NCI-H1092 (cell line): ENCODE results near the gene TSPYL1.
"Not testable (repeated sequence)": the region's sequence is repeated elsewhere in the genome, so short reads cannot be mapped to it uniquely, and the experiment has no call there.

Experiments used
- DNase-seq: peaks from one replicate; lab custom pipeline; 2025; lab: John Stamatoyannopoulos, UW

The TSPYL1 gene

DNA sequence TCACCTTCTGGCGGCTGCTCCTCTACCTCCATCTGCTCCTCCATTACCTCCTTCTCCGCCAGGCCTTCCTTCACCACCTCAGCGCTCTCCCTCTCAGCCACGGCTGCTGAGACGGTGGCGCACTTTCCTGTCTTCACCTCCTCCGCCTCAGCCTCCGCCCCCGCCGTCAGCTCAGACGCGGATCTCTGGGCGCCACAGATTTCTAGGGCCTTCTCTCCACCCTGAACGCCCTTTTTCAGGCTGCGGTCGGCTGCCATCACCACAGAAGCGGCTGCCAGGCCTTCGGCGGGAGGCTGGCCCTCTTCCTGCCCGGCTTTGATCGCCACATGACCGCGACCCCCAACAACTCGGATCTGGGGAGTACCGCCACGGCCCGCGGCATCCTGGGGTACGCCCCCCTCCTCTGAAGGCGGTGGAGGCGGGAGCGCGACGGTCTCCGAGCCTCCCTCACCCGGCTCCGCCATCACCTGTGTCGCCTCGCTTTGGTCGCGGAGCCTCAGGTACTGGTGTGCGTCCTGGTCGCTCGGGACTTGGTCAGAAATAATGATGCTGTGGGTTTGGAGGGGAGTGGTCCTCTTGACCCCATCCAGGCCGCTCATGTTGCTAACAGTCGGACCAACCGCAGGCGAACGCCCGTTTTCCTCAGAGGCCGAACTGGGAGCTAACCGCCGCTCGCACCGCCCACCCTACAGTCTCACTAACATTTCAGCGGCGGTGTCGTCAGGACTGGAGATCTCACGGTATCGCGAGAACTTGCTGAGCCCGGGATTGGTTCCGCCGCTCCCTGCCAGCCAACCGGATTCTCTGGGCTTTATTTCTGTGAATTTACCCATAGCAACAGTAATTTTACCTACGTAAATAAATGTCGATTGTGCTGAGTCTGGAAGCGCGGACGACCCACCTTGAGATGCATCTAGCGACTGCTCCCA is at the start of gene TSPYL1:
TSS of gene TSPYL1 (minus strand) at position 699 of the 929 bp plus-strand sequence. CDS start at position 599, 100 bp downstream.
- peak; percentile 93 for DNase-seq

DNA sequence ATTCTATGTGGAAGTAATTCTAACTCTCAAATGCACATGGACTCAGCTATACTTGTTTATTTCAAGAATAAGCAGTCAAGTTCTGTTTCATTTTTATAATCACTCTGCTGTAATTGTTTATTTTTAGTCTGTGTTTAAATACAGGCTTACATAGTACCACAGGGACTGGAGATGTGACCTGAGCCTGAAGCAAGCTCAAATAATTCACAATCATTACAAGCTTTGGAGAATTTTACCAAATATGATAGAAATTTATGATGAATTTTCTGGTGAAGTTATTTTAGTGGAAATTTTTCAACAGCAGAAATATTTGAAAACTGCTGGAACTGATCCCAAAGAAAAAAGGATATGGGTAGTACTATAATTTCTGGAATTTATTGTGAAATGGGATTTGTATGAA is 49.4 kb upstream of the TSPYL1 start:
- no peak for DNase-seq

DNA sequence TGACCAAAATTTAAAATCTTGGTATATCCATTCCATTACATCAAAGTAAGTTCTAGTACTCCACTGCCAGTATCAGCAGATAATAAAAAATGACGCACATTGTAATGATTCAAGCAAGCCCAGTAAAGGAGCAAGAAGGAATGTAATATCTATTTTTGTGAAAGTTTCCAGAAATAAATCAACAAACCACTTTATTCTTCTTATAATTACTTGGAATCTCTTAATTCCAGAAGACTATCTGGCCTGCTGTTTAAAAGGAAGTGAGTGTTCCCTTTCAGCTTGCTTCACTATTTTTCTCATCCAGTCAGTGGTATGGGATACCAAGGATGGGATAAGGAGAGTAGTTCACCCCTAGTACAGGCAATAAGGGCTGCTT is 48.8 kb upstream of the TSPYL1 start:
- no peak for DNase-seq

DNA sequence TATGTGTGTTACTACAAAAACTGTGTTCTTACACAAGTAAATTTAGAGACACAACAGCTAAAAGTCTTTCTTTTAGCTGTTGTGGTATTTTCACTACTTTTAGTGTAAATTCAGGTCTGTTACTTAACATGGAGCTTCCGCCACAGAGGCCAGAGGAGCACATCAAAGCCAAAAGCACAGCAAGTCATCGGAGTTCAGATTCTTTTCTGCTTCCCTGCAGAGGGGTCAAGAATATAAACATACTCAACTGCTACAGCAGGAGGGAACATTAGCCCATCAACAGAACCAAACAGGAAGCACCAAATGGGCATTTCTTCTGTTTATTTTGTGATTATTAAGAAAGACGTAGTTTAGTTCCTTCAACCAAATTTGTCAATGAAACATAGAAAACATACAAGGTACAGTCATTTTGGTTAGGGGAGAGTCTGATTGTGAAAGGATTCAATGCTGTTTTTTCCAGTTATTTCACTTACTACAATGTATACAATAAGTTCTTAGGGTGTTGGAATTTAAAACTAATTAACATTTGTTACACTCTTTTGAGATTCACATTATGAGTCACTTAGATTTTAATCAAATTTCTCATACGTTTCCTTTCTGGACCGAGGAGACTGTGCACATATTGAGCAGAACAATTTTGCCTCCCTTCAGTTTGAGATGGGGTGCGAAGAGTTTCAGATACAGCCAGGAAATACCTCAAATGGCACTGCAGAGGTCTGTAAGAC is 48.2 kb upstream of the TSPYL1 start:
- no peak for DNase-seq

DNA sequence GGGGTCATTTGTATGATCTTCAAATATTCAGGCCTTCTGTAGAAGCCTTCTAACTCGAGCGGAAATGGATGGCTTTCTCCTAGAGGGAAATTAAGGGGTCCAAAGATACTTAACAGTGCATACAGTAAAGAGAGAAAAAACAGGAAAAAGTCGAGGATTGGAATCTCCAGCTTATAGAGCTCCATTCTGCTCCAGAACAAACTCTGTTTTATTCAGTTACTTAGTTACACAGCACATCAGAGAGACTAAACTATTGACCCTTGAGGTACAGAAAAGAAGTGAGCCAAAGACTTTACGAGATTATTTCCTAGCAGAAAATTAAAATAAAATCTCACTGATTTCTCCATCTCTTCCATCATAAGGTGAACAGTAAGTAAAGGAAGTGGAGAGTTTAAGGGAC is 47.3 kb upstream of the TSPYL1 start:
- no peak for DNase-seq

DNA sequence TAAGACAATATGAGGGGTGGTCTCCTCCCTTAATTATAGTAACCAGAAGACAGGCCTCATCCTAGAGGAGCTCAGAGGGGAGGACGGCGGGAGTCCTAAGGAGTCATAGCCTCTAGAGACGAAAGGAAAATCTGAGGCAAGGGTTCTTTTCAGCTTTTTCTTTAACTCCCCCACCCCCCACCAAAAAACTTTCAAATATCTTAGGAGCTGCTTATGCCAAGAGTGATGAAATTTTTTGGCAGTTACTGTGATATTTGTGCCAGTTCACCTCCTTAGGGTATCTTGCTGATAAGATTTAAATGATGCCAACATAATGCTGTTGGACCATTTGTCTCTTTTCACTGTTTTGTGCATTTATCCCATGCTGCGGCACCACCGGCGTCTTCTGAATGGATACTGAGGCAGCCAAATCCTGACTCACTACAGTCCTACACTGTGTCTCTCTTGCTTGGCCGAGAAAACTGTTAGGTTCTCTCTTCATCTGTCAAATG is 46.5 kb upstream of the TSPYL1 start:
- DNase-seq, result no peak

DNA sequence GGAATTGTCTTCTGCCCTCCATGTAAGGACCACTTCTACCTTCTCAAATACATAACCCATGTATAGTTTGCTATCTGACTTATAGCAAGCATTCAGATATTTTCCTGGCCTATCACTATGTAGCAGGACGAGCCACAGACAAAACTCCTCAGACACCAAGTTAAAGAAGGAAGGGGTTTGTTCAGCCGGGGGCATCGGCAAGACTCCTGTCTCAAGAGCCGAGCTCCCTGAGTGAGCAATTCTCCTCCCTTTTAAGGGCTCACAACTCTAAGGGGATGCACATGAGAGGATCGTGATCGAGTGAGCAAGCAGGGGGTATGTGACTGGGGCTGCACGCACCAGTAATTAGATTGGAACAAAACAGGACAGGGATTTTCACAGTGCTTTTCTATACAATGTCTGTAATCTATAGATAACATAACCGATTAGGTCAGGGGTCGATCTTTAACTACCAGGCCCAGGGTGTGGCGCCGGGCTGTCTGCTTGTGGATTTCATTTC is 46.0 kb upstream of the TSPYL1 start:
- DNase-seq, result not testable (repeated sequence)

DNA sequence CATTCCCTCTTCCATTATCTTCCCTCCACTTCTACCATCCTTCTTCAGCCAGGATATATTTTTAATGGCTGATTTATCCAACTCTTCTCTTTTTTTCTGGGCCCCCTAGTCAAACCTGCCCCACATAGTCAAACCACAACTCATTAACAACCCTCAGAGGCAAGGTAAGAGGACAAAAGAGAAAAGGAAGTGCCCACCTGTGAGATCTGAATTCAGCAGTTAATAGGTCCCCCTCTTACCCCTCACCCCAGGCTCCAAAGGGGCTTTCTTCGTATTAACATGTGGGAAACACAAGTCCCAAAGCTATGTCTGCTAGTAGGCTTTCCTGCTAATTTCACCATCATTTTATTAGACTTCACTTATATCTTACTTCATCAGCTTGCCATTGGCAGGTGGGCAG is 44.1 kb upstream of the TSPYL1 start:
- DNase-seq, result no peak

DNA sequence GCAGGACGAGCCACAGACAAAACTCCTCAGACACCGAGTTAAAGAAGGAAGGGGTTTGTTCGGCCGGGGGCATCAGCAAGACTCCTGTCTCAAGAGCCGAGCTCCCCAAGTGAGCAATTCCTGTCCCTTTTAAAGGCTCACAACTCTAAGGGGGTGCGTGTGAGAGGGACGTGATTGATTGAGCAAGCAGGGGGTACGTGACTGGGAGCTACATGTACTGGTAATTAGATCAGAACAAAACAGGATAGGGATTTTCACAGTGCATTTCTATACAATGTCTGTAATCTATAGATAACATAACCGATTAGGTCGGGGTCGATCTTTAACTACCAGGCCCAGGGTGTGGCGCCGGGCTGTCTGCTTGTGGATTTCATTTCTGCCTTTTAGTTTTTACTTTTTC is 42.2 kb upstream of the TSPYL1 start:
- not testable (repeated sequence) for DNase-seq

DNA sequence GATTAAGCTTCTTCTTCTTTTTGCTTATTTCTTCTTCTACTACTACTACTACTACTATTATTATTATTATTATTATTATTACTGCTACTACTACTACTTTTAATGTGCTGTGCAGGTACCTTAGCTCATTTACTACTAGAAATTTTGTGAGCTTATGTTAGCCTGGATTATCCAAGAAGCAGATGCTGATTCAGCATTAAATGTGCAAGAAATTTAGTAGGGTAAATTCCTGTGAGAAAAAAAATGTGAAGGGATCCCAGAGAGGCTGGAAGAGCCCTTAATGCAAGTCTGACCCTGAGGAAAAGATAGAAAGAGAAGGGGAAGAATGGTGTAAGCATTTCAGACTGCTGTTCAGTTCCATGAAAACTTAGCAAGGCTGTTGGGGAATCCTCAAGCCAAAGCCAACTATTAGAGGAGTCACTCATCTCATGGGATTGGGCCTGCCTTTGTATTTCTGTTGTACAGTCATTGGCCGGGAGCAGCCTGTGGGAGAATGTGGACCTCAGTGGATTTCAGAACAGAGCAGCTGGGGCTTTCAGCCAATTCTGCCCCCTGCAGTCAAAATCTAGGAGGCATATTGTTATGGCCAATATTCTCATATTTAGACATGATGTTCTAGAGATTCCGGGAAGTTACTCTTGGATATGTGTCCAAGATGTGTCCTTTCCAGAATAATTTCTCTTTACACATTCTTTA is 37.2 kb upstream of the TSPYL1 start:
- no peak for DNase-seq

DNA sequence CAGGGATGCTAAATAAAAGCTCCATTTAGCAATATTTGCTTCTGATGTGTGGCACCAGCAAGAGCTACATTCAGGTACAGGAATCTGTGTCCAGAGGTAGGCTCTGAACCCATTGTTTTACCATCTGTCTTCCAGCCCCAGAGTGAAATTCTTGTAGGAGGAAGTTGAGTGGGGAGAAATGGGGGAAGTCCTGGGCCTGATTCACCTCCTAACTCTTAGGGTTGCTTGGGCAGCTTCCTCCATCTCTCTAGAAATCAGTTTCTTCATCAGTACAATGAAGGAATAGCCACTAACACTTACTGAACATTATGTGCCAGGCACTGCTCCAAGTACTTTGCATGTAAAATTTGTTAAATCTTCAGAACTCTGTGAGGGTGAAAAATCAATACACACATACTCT is 35.1 kb upstream of the TSPYL1 start:
- DNase-seq, result no peak

DNA sequence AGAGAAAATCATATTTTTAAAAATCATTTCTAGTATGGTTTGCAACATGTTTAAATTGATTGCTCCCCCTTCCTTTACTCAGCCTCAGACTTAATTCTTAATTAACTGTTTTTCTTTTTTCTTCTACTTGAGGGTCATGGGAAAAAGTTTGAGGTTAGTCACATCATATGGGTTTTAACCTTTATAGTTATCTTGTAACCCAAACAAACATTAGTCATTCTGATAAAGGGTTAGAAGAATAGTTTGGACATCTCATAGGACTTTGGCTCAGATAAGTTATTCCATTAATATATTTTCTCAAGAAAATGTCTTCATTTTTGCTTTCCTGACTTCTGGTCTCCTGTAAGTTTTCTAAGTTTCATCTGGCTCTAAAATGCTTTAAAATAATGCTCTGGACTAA is 34.5 kb upstream of the TSPYL1 start:
- no peak for DNase-seq

DNA sequence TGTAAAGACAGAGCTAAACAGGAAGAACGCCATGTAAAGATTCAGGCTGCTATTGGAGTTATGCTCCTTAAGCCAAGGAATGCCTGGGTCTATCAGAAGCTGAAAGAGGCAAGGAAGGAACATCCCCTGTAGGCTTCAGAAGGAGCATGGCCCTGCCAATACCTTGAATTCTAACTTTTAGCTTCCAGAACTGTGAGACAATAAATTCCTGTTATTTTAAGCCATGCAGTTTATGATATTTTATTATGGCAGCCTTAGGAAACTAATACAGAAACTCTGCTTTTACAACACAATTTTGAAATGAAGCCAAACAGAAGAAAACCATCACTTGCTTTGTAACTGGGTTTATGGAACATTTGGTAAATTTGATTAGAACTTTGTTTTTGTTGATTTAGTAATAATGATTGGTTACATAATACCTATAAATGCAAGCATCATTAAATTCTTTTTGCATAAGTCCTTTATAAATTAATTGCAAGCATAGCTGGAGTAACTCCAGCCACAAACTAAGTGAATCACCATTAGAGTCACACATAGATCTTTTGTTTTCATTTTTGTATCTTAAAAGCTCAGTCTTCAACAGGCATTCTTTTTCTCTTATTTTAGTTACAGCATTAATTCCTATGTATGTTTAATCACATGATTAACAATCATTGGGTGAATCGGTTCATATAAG is 33.5 kb upstream of the TSPYL1 start:
- no peak for DNase-seq

DNA sequence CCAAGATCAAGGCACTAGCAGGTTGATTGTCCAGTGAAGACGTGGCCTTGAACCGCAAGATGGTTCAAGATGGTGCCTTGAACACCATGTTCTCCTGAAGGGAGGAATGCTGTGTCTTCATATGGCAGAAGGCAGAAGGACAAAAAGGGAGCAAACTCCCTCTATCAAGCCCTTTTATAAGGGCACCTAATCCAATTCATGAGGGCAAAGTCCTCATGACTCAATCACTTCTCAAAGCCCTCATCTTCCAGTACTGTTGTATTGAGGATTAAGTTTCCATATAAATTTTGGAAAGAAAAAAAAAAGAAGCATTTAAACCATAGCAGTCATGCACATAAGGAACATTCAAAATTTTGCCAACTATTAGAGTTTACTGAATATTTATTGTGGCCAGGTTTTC is 29.9 kb upstream of the TSPYL1 start:
- no peak for DNase-seq

DNA sequence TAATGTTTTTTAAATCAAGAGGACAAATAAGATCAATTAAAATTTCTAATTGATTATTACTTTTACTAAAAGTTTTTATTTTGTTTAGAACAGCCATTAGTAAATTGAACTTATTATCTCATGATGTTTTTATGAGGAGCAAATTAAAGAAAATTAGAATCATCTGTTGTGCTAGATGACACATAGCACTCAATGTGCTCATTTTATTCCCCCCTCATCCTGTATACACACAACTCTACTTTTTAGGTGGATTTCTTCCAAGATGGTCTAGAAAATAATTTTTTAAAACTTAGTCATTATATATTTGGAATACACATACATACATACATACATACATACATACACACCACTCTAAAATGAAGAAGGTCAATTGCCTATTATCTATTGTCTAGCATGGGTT is 29.3 kb upstream of the TSPYL1 start:
- DNase-seq, result no peak

DNA sequence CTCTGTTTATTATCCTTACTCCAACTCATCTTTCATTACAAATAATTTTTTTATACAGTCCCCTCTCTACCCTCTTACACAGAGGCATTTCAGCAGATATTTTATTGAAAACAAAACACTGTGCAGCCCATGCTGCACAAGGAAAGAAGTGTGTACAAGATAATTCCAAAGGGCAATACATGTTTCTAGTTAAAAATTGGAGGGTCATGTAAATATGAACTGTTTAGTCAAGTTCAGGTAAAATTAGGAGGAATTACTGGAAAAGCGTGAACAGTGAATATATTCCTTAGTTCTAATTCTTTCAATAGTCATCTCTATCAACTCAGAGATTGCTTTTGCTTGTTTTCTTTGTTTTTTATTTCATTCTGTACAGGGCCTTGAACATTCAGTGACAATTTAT is 27.9 kb upstream of the TSPYL1 start:
- DNase-seq, result no peak

DNA sequence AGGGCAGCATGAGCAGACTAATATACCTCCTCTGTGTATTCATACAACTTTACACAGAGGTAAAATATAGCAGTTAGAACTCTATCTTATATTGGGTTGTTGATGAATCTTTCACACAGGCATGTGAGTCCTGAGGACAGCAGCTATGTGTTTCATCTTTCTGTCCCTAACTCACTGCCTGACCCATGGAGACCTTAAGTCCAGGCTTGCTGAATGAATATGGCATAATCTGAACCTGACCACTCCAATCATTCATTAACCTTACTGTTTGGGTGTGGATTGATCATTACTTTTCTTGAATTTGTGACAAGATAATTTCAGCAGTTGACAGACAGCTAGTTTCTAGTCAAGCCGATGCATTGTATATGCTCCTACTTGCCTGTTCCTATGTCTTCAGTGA is 27.3 kb upstream of the TSPYL1 start:
- no peak for DNase-seq

DNA sequence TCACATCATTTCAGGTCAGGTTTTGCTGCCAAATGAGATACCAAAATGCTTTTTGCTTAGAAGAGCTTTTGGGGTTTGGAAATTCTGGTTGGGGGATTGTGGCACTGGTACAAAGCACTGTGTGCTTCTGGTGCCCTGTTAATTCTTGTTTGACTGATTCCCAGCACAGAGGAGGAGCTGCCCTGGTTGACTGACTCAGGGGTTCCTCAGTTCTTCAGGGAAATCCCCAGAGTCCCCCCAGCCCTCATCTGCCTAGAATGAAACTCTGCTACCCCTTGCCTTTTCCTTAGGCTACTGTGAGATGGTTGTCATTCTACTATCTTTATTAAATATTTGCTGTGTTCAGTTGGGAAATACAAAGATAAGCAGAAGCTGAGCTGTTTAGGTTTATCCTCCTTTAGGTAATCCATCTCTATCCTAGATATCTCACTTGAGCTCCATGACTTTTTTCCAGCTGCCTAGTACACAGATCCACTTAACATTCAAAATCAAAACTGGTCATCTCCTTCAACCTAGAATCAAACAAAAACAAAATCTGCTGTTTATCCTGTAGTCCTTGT is 24.9 kb upstream of the TSPYL1 start:
- no peak for DNase-seq

DNA sequence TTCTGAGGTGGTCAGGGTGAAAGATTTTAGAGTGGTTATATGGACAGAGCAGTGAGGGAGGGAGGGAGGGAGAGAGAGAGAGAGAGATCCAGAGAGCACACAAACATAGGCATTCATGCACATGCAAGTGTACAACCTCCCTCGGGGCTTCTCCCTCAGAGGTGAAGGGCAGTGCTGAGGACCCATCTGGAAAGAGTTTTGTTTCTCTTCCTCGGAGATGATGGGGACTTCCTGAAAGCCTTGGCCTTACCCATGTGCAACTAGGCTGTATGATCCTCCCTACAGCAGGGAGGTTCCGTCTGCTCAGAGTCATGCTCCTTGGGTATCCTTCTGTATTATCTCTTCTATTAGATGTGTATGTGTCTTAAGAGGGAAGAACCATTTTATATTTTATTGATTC is 21.4 kb upstream of the TSPYL1 start:
- DNase-seq, result no peak

DNA sequence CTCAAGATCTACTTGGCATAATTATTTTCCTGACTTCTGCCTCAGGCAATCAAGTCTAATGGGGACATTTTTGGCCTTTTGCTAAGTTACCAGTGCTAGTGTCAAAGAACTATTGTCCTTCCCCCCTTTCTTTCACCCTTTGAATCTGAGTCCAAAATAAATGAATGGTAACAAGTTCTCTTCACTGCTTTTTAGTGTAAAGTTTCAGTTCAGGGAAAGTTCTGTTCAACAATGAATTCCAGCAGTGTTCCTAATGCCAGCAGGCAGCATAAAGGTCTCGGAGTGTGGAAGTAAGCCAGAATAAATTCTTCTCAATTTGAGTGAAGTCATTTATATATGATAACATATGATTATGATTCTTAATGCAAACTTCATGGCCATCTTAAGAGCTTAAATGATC is 20.8 kb upstream of the TSPYL1 start:
- no peak for DNase-seq

DNA sequence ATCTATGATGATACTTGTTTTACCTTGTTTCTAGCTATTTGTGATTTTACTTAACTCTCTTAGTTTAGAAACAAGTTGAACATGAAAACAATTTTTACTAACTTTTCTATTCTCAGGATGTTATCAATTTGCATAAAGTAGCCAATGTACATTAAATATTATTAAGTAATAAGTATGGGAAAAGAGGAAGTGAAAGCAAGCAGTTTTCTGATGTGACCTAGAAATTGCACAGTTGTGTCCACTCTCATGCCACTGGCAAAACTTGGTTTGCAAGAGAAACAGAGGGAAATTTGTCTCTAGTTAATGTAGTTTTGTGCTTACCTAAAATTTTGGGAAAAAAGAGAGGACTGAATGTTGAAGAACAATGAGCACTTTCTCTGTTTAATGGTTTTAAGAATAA is 19.2 kb upstream of the TSPYL1 start:
- no peak for DNase-seq

DNA sequence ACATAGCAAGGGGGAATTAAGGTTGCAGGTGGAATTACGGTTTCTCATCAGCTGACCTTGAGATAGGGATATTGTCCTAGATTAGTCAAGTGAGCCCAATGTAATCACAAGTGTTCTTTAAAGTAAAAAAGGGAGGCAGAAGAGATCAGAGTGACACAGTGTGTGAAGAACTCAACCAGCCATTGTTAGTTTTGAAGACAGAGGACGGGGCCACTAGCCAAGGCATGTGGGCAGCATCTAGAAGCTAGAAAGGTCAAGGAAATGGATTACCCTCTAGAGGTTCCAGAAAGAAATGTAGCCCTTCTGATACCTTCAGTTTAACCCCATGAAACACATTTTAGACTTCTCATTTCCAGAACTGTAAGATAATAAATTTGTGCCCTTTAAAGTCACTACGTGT is 18.5 kb upstream of the TSPYL1 start:
- DNase-seq, result no peak
